IMR-90 (cell line): ENCODE measurements around the gene PERM1. TPM values are rescaled to one million over a fixed set of nuclear protein-coding genes. Genes with fewer than 3 reads are reported as not detected.

Experiments
- ATAC-seq: fragments of 200-7000 bp; cut with Tn5 transposase; 2 replicates; pipeline ENCODE4 v1.9.1; 2020; ENCODE audit warnings: low read depth, mild to moderate bottlenecking, moderate library complexity
- BruUV-seq: library from RNA; stranded (reverse); fragments of 400-500 nt; replicated peaks from 2 replicates; lab custom pipeline; 2021; lab: Mats Ljungman, UMichigan
- CTCF ChIA-PET: fragments of 300-600 bp; formaldehyde crosslinking; extraction: SDS; loops from one replicate; lab custom pipeline; 2021; ENCODE audit warnings: antibody characterized with exemption; lab: Yijun Ruan, JAX
- POLR2A ChIA-PET: fragments of 300-600 bp; sonication (Branson Sonifier 250); formaldehyde crosslinking; loops from one replicate; lab custom pipeline; 2022; ENCODE audit warnings: antibody characterized with exemption; ENCODE audit not compliant: unreplicated experiment; lab: Charles Lee
- DNase-seq: peaks from one replicate; pipeline ENCODE4 v3.0.0; 2013
- H2AFZ ChIP-seq: replicated peaks from 2 replicates; pipeline ENCODE3; 2013; ENCODE audit warnings: low read length, mild to moderate bottlenecking; ENCODE audit not compliant: poor library complexity
- H2AK5ac ChIP-seq: 2 replicates; pipeline ENCODE4 v1.6.1; 2013; ENCODE audit warnings: low read depth, low read length, inconsistent platforms
- H2AK9ac ChIP-seq: replicated peaks from 2 replicates; pipeline ENCODE3; 2013; ENCODE audit warnings: mild to moderate bottlenecking, low read depth, low read length, moderate library complexity; ENCODE audit not compliant: poor library complexity
- H2BK120ac ChIP-seq: 2 replicates; pipeline ENCODE4 v1.6.1; 2013; ENCODE audit warnings: low read depth, low read length, inconsistent platforms
- H2BK15ac ChIP-seq: 3 replicates; pipeline ENCODE4 v1.6.1; 2013; ENCODE audit warnings: low read depth, low read length, inconsistent platforms
- H2BK20ac ChIP-seq: 2 replicates; pipeline ENCODE4 v1.6.1; 2013; ENCODE audit warnings: low read depth, mild to moderate bottlenecking, inconsistent platforms, low read length, moderate library complexity
- H2BK5ac ChIP-seq: 2 replicates; pipeline ENCODE4 v1.6.1; 2013; ENCODE audit warnings: mild to moderate bottlenecking, low read depth, low read length, inconsistent platforms; ENCODE audit not compliant: poor library complexity, severe bottlenecking
- H3K14ac ChIP-seq: replicated peaks from 2 replicates; pipeline ENCODE4 v1.6.1; 2013; ENCODE audit warnings: low read depth, low read length, inconsistent platforms
- H3K18ac ChIP-seq: 2 replicates; pipeline ENCODE4 v1.6.1; 2013; ENCODE audit warnings: low read depth, low read length, control low read depth
- H3K23ac ChIP-seq: 2 replicates; pipeline ENCODE4 v1.6.1; 2013; ENCODE audit warnings: low read depth, low read length, inconsistent platforms
- H3K27ac ChIP-seq: 2 replicates; pipeline ENCODE4 v1.5.1; 2013; ENCODE audit warnings: mild to moderate bottlenecking, control low read depth, low read length; ENCODE audit not compliant: insufficient read depth
- H3K27me3 ChIP-seq: 2 replicates; pipeline ENCODE4 v1.6.1; 2013; ENCODE audit warnings: low read length; ENCODE audit not compliant: control insufficient read depth, insufficient read depth
- H3K36me3 ChIP-seq: 2 replicates; pipeline ENCODE4 v1.6.1; 2013; ENCODE audit warnings: low read length, mixed read lengths; ENCODE audit not compliant: control insufficient read depth, insufficient read depth
- H3K4ac ChIP-seq: 2 replicates; pipeline ENCODE4 v1.6.1; 2013; ENCODE audit warnings: low read depth, low read length, inconsistent platforms
- H3K4me1 ChIP-seq: 2 replicates; pipeline ENCODE4 v1.6.1; 2013; ENCODE audit warnings: low read length, mixed read lengths; ENCODE audit not compliant: control insufficient read depth, insufficient read depth
- H3K4me2 ChIP-seq: 2 replicates; pipeline ENCODE4 v1.6.1; 2013; ENCODE audit warnings: low read depth, mild to moderate bottlenecking, control low read depth, low read length, moderate library complexity
- H3K4me3 ChIP-seq: 2 replicates; pipeline ENCODE4 v1.5.1; 2013; ENCODE audit warnings: low read depth, mild to moderate bottlenecking, control low read depth, low read length, moderate library complexity; ENCODE audit not compliant: insufficient read depth
- H3K56ac ChIP-seq: 2 replicates; pipeline ENCODE4 v1.6.1; 2013; ENCODE audit warnings: low read length, inconsistent platforms; ENCODE audit not compliant: insufficient read depth; ENCODE audit errors: extremely low read depth
- H3K79me1 ChIP-seq, 2 experiments: 2 replicates each; pipeline ENCODE4 v1.6.1; 2013; ENCODE audit warnings: low read length in 2 of 2, inconsistent platforms in 1 of 2, low read depth in 1 of 2
- H3K9ac ChIP-seq: 2 replicates; pipeline ENCODE4 v1.6.1; 2013; ENCODE audit warnings: low read depth, low read length, control low read depth
- H3K9me1 ChIP-seq: 2 replicates; pipeline ENCODE4 v1.6.1; 2013; ENCODE audit warnings: low read length, inconsistent platforms; ENCODE audit not compliant: insufficient read depth
- H3K9me3 ChIP-seq: 2 replicates; pipeline ENCODE4 v1.6.1; 2013; ENCODE audit warnings: low read length; ENCODE audit not compliant: control insufficient read depth, insufficient read depth
- H4K20me1 ChIP-seq: 2 replicates; pipeline ENCODE4 v1.6.1; 2013; ENCODE audit warnings: low read length, inconsistent platforms; ENCODE audit not compliant: insufficient read depth
- H4K5ac ChIP-seq: 2 replicates; pipeline ENCODE4 v1.6.1; 2013; ENCODE audit warnings: mild to moderate bottlenecking, low read depth, low read length, control low read depth
- H4K8ac ChIP-seq, 2 experiments: 2 replicates each; pipeline ENCODE4 v1.6.1; 2013; ENCODE audit warnings: low read depth in 2 of 2, low read length in 2 of 2, control low read depth in 1 of 2, inconsistent platforms in 1 of 2
- H4K91ac ChIP-seq: 2 replicates; pipeline ENCODE4 v1.6.1; 2013; ENCODE audit warnings: low read depth, low read length, inconsistent platforms; ENCODE audit not compliant: insufficient read depth
- BHLHE40 ChIP-seq: fragments of 150-350 bp; IDR thresholded peaks from 2 replicates; pipeline ENCODE4 v1.6.1; 2016; ENCODE audit warnings: mild to moderate bottlenecking, low read depth, low read length
- CEBPB ChIP-seq: IDR thresholded peaks from 2 replicates; pipeline ENCODE4 v1.6.1; 2012; ENCODE audit warnings: low read depth, low read length, improper control_type of control experiment
- CHD1 ChIP-seq: IDR thresholded peaks from 2 replicates; pipeline ENCODE4 v1.6.1; 2012; ENCODE audit warnings: low read depth, low read length, improper control_type of control experiment
- MAZ ChIP-seq: IDR thresholded peaks from 2 replicates; pipeline ENCODE4 v1.6.1; 2012; ENCODE audit warnings: low read depth, mild to moderate bottlenecking, low read length, improper control_type of control experiment, moderate library complexity, borderline replicate concordance
- MXI1 ChIP-seq: IDR thresholded peaks from 2 replicates; pipeline ENCODE4 v1.6.1; 2012; ENCODE audit warnings: low read depth, mild to moderate bottlenecking, low read length, moderate library complexity, borderline replicate concordance
- RAD21 ChIP-seq: IDR thresholded peaks from 2 replicates; pipeline ENCODE4 v1.6.1; 2012; ENCODE audit warnings: low read length, improper control_type of control experiment
- RFX5 ChIP-seq: IDR thresholded peaks from 2 replicates; pipeline ENCODE4 v1.8.0; 2012; ENCODE audit warnings: low read depth, mild to moderate bottlenecking, low read length, moderate library complexity
- SMC3 ChIP-seq: fragments of 150-350 bp; IDR thresholded peaks from 2 replicates; pipeline ENCODE4 v1.6.1; 2016; ENCODE audit warnings: low read depth, mild to moderate bottlenecking, antibody characterized with exemption, low read length, moderate library complexity
- WGBS, 2 experiments: methylation state at CpG; one replicate each; pipeline versions ENCODE4 v1.1.5 to v1.1.7; 2013; ENCODE audit warnings: missing lambda C conversion rate in 2 of 2; ENCODE audit not compliant: insufficient read length in 1 of 2; ENCODE audit errors: extremely low coverage in 2 of 2; 5-methylcytosine and 5-hydroxymethylcytosine counted together
- dilution Hi-C: fragments of 300-500 bp; cut with HindIII; formaldehyde crosslinking; loops from one replicate; pipeline ENCODE4 v1.14.3; 2018; ENCODE audit warnings: low sequenced_read_pairs; ENCODE audit not compliant: unreplicated experiment
- in situ Hi-C: fragments of 300-500 bp; cut with MboI; formaldehyde crosslinking; loops from 3 replicates; pipeline ENCODE4 v1.14.3; 2019; ENCODE audit warnings: low sequenced_read_pairs, inconsistent platforms, mixed read lengths
- intact Hi-C: fragments of 100-400 bp; cut with micrococcal nuclease; formaldehyde crosslinking; loops from 2 replicates; pipeline ENCODE4 v1.10.0; 2022
- polyA plus RNA-seq, 3 experiments: library from polyadenylated mRNA; depleted of rRNA; stranded (reverse); fragments of >200 nt; gene quantifications; 2 replicates each; pipeline ENCODE4 v1.2.3, GENCODE V29; 2012; ENCODE audit warnings: low replicate concordance in 1 of 3
- total RNA-seq: library from RNA; depleted of rRNA; stranded (reverse); fragments of >200 nt; gene quantifications from 2 replicates; pipeline ENCODE4 v1.2.3, GENCODE V29; 2012
- TF ChIP-seq, protein P1 (sequence below): conservative IDR thresholded peaks from 2 replicates; pipeline ENCODE4 v1.5.1; 2012; ENCODE audit warnings: mild to moderate bottlenecking, low read depth, low read length, improper control_type of control experiment

Gene PERM1
- total and polyA plus RNA-seq, 2 of the 4 experiments (the other 2 are of a cell fraction), result not detected

DNA sequence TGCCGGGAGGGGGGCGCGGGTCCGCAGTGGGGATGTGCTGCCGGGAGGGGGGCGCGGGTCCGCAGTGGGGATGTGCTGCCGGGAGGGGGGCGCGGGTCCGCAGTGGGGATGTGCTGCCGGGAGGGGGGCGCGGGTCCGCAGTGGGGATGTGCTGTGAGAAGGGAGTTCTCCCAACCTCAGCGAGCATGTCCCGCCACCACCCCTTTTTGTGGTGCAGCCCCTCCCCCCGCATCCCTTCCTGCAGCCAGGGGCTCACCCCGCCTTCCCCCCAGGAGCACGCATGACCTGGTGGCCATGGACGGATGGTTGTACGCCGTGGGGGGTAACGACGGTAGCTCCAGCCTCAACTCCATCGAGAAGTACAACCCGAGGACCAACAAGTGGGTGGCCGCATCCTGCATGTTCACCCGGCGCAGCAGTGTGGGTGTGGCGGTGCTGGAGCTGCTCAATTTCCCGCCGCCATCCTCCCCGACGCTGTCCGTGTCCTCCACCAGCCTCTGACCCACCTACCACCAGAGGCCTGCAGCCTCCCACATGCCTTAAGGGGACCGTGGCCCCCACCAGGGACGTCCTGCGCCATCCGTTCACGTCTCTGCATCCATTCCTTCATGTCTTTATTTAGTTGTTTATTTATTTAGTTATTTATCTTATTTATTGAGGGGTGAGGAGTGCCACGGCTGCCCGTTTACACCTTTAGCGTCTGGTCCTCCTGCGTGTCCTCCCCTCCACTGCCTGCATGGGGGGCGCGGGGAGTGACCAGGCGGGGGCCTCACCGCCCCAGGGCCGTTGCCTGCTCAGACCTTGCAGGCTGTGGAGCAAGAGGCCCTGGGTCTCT lies 17.0 kb downstream of the PERM1 start (continued):
- TF ChIP-seq RFX5, result no peak

DNA sequence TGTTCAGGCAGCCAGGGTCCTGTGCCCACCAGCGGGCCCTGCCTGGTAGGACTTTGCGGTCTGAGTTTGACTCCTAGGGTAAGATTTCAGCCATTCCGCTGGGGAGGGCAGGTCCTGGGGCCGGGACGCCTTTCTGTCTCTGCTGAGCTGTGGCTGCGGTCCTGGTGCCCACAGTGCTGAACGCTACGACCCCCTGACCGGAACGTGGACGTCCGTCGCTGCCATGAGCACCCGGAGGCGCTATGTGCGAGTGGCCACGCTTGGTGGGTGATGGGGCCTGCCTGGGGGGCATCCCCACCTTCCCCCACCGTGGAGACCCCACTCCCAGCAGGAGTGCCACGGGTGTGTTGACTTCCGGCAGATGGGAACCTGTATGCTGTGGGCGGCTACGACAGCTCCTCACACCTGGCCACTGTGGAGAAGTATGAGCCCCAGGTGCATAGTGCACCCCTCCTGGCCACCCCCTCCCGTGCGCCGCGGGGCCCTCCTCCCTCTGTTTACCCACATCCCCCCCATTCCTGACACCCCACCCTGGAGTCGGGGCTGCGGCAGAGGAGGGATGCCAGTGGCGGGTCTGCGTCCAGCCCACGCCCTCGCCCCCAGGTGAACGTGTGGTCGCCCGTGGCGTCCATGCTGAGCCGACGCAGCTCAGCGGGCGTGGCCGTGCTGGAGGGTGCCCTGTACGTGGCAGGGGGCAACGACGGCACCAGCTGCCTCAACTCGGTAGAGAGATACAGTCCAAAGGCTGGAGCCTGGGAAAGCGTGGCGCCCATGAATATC lies 18.0 kb downstream of the PERM1 start:
- Histone ChIP-seq H3K9ac (no peak overlapping the region), H2BK15ac (no peak overlapping the region), H3K36me3 (peaks cover 20% of the 10 kb centered on the region), H3K9me1 (peaks cover 3% of the 10 kb centered on the region; the same call in 1 of the 2 replicates), H3K56ac (no peak overlapping the region), H4K91ac (no peak overlapping the region), H3K4me1 (peaks cover 14% of the 10 kb centered on the region), H3K18ac (no peak overlapping the region), H2BK20ac (no peak overlapping the region), H3K9me3 (no peaks in the 10 kb centered on the region), H4K8ac (no peak overlapping the region), H3K4ac (no peak overlapping the region), H2BK120ac (no peak overlapping the region), H4K20me1 (peaks cover under 1% of the 10 kb centered on the region; the same call in 1 of the 2 replicates), H2BK5ac (no peak overlapping the region), H3K27me3 (no peaks in the 10 kb centered on the region; the same call in 1 of the 2 replicates), H3K4me2 (no peak overlapping the region), H2AK9ac (no peak overlapping the region), H3K4me3 (no peak overlapping the region), H3K23ac (no peak overlapping the region), H3K14ac (no peak overlapping the region), H3K79me1 (peaks cover 7 to 24% of the 10 kb centered on the region in 2 experiments; a peak in 3 of 4 replicates), H2AFZ (no peak overlapping the region), H3K27ac (no peak overlapping the region), H2AK5ac (no peak overlapping the region), H4K5ac (no peak overlapping the region)
- TF ChIP-seq BHLHE40, result no peak
- no peak for TF ChIP-seq SMC3
- no peak for TF ChIP-seq RAD21
- TF ChIP-seq MAZ, result no peak
- no peak for TF ChIP-seq CHD1
- TF ChIP-seq CEBPB, result no peak
- TF ChIP-seq, protein P1, sequence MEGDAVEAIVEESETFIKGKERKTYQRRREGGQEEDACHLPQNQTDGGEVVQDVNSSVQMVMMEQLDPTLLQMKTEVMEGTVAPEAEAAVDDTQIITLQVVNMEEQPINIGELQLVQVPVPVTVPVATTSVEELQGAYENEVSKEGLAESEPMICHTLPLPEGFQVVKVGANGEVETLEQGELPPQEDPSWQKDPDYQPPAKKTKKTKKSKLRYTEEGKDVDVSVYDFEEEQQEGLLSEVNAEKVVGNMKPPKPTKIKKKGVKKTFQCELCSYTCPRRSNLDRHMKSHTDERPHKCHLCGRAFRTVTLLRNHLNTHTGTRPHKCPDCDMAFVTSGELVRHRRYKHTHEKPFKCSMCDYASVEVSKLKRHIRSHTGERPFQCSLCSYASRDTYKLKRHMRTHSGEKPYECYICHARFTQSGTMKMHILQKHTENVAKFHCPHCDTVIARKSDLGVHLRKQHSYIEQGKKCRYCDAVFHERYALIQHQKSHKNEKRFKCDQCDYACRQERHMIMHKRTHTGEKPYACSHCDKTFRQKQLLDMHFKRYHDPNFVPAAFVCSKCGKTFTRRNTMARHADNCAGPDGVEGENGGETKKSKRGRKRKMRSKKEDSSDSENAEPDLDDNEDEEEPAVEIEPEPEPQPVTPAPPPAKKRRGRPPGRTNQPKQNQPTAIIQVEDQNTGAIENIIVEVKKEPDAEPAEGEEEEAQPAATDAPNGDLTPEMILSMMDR, result no peak
- TF ChIP-seq MXI1, result no peak
- BruUV-seq, result no TSS peak
- in situ Hi-C loops, result no loop called here
- dilution Hi-C loops, result no loop called here
- CTCF ChIA-PET, result no interaction called here
- intact Hi-C loops, result no loop called here
- WGBS, 2 experiments, result 95% methylated on average over 22 of the region's 47 CpGs; no CpG with 5 or more reads in 1 of the 2 experiments
- no peak for DNase-seq
- POLR2A ChIA-PET, result no interaction called here
- ATAC-seq, result no peak
